NCI-H2029 treated with DMSO at 0.1 percent for 48 hours (cell line): ENCODE measurements around the gene FIBIN.

Source experiments
- DNase-seq: peaks from one replicate; lab custom pipeline; 2025; lab: John Stamatoyannopoulos, UW

Gene FIBIN

GRCh38 chr11:27022659-27023251 is 28.8 kb downstream of the FIBIN start:
- DNase-seq, result no peak

GRCh38 chr11:27024865-27025264 is 31.0 kb downstream of the FIBIN start:
- DNase-seq, result no peak

- DNase-seq, result no peak
Measured at GRCh38 chr11:27025312-27025955, 31.5 kb downstream of the FIBIN start.

GRCh38 chr11:27025957-27026733 is 32.2 kb downstream of the FIBIN start:
- no peak for DNase-seq

- no peak for DNase-seq
Measured at GRCh38 chr11:27028561-27028965, 34.7 kb downstream of the FIBIN start.

GRCh38 chr11:27029966-27030365 is 36.1 kb downstream of the FIBIN start:
- DNase-seq, result no peak

- DNase-seq, result no peak
Measured at GRCh38 chr11:27031754-27032153, 37.8 kb downstream of the FIBIN start.

GRCh38 chr11:27039873-27040272 is 46.0 kb downstream of the FIBIN start:
- no peak for DNase-seq

GRCh38 chr11:27040302-27041115 is 46.6 kb downstream of the FIBIN start, which contains the start of gene BBOX1:
BBOX1 (plus strand) TSS chr11:27040815; CDS start chr11:27055431, 14,616 bp downstream.
- DNase-seq, result no peak

- no peak for DNase-seq
Measured at GRCh38 chr11:27041141-27041899, 47.4 kb downstream of the FIBIN start.
